LNCAP (cell line): ENCODE results near the gene AIRE.
A peak's percentile ranks its signal among the peaks of the same experiment; 100 is the strongest.

Experiments
- TF ChIP-seq, protein P1 (sequence below): fragments of 450-650 bp; IDR thresholded peaks from 2 replicates; pipeline ENCODE4 v1.5.1; 2017; ENCODE audit warnings: mild to moderate bottlenecking

Gene AIRE

DNA sequence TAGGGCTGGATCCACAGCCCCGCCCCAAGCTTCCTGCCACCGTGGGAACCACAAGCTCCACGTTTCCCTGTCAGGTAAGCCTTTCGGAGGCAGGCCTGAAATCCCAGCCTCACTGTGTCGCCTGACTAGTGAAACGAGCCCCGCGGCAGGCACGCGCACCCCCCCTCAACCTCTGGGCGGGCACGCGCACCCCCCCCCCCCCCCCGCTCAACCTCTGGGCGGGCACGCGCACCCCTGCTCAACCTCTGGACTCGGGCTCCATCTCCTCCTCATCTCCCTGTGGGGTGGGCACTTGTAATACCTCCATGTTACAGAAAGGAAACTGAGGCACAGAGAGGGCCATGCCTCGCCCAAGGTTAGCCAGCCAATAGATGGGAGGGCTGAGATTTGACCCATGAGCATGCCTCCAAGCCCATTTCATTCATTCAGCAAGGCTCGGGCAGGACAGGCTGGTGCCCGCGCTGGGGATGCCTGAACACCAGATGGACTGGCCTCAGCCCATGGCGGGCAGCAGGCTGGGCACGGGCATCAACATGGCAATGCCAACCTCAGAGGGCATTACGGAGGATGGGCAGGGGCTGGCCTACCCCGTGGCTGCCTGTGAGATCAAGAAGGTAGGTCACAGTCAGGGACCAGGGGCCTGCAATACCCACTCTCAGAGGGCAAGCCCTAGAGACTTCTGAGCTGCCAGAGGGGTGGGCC lies 48.8 kb downstream of the AIRE start:
- TF ChIP-seq, protein P1, sequence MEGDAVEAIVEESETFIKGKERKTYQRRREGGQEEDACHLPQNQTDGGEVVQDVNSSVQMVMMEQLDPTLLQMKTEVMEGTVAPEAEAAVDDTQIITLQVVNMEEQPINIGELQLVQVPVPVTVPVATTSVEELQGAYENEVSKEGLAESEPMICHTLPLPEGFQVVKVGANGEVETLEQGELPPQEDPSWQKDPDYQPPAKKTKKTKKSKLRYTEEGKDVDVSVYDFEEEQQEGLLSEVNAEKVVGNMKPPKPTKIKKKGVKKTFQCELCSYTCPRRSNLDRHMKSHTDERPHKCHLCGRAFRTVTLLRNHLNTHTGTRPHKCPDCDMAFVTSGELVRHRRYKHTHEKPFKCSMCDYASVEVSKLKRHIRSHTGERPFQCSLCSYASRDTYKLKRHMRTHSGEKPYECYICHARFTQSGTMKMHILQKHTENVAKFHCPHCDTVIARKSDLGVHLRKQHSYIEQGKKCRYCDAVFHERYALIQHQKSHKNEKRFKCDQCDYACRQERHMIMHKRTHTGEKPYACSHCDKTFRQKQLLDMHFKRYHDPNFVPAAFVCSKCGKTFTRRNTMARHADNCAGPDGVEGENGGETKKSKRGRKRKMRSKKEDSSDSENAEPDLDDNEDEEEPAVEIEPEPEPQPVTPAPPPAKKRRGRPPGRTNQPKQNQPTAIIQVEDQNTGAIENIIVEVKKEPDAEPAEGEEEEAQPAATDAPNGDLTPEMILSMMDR: no peak

DNA sequence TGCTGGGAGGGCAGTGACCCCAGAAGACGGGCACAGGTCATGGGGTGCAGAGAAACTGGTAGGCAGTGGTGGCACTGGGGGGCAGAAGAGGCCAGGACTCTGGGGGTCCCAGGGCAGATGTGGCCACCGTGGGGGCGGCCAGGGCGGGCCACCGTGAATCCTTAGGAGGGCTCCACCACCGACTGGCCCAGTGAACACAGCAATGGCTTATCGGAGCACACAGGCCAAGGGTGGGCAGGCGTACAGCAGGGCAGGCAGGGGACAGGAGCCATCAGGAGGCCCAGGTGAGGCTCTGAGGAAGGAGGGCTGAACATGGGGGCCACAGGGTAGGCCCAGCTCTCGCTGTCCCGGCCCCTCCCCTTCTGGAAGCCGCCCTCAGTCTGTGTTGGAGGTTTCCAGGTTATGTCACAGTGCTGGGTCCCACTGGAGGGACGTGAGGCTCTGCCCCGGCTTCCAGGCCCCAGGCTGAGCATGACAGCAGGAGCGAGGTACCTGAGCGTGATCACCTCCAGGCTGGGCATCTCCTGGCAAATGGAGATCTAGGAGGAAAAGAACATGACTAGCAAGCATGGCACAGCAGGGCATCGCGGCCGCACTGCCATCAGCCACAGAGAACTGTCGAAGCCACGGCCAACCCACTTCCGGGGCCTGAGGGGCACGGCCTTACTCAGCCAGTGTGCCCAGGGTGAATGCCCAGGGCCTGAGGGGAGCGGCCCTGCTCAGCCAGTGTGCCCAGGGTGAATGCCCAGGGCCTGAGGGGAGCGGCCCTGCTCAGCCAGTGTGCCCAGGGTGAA lies 49.8 kb downstream of the AIRE start:
- TF ChIP-seq, protein P1: no peak

DNA sequence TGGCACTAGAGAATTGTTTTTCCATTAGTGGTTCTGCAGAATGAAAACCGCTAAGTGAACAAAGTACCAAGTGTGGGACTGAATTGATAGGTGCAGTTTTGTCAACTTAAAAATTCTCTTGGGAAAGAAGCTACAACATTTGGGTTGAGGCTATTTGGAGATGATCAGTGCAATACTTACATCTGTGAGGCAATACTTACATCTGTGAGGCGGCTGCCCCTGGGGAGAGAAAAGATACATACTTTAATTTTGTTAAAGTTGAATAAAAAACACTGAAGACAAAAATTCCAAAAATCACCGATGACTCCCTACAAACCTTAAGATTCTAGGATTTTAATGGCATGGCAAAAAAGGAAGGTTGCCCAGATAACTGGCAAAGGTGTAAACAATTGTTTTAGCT lies 51.8 kb downstream of the AIRE start:
- TF ChIP-seq, protein P1: no peak

DNA sequence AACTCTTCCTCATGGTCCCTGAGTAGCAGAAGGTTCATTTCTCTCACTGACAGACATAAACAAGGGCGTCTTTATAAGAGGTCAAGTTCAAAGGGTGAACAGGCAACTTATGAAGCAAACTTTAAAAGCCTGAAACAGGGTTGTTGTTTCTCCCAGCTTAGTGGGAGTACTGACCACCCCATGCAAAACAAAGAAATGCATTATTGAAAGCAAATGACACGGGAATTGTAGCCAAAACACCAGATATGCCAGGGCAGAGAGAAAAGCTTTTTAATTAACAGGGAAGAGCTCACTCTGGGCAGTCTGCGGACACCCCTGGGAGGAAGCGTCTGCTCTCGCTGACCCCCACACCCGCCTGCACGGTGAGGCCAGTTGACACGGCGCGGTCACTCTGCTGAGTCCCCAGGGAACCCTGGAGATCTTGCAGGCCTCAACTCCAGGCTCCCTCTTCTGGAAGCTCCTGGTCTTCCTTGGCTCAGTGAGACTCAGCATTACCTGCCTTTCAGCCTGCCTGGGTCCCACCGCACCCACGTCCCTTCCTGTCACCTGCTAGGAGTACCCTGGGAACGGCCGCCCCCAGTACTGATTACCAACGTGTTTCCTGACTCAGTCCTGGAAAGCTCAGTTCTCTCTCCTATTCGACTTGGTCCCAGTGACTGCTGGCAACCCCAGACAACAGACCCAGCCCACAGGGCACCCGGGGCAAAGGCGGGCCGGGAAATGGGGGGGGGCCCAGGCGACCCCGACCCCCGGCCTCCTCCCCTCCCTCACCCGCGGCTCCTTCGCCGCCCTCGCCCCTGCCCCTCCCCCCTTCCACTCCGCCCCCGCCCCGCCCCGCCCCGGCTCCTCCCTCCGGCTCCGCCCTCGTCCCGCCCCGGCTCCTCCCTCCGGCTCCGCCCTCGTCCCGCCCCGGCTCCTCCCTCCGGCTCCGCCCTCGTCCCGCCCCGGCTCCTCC lies 52.5 kb downstream of the AIRE start:
- TF ChIP-seq, protein P1: peak; percentile 23; the same call in 1 of the 2 replicates

DNA sequence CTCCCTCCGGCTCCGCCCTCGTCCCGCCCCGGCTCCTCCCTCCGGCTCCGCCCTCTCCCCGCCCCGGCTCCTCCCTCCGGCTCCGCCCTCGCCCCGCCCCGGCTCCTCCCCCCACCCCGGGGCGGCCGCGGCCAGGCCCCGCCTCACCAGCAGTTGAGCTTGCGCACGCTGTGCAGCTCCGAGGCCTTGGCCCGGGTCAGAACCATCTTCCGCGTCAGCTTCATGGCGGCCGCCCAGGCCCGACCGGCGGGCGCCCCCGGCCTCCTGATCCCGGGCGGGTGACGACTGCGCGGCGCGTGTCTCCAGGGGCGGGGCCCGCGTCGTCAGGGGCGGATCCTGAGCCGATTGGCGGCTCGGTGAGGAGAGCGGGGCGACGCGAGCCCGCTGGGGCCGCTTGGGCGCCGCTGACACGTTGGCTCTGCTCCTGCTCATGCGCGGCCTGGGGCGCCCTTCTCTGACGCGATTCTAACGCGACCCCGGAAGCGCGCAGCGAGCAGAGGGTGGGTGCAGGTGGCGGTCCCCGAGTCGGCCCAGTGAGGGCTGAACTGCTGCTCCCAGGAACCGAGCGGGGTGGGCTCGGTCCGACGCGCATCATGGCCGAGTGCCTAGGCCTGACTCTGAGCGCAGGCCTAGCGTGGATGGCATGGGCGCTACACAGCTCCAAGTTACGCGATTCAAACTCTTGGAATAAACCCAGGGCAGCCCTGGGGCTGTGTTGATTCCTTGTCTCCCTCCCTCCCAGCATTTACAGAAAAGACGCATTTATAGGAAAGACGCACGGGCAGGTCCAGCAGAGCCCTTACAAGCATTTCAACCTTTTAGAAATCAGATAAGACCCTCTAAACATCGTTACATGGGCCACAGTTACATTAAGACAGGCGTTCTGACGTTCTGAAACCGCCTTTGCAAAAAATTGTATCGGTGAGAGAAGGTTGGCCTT lies 53.6 kb downstream of the AIRE start, which contains the start of gene CFAP410:
Gene CFAP410, minus strand, starts transcription at position 420 of the 940 bp plus-strand sequence. Its CDS starts 196 bp downstream, at position 224.
- TF ChIP-seq, protein P1: no peak

DNA sequence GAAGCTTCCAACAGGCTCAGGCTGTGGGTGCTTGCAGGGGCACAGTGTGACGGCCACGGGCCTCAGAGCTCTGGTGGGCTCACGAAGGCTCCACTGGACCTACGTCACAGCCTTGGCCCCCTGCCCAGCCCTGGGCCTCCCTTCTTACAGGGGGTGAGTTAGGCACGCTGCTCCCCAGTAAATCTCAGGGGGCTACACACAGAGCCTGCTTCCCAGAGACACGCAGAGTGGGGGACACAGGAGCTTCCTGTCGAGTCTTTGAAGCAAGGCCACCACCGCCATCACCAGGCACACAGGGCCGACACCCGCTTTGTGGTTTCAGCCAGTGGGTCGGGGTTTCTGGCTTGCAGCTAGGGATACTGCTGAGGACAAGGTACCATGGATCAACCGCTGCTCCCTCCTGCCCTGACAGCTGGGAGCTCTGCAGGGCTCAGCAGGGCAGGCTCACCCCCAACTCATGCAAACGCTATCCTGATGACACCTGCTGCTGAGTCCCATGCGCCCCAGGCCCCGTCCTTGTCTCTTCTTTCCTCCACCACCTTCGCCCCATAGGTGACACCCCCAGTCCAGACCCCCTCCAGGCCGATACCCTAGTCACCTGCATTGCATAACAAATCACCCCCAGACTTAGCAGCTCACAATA lies 59.0 kb downstream of the AIRE start:
- TF ChIP-seq, protein P1: no peak
